Measurements from ENCODE around the gene LCK. TPM values are rescaled to one million over a fixed set of nuclear protein-coding genes. Genes with fewer than 3 reads are reported as not detected.

Gene LCK
- polyA plus RNA-seq, 3 donors: 0.15 to 2.2 (median 1.7) TPM

DNA sequence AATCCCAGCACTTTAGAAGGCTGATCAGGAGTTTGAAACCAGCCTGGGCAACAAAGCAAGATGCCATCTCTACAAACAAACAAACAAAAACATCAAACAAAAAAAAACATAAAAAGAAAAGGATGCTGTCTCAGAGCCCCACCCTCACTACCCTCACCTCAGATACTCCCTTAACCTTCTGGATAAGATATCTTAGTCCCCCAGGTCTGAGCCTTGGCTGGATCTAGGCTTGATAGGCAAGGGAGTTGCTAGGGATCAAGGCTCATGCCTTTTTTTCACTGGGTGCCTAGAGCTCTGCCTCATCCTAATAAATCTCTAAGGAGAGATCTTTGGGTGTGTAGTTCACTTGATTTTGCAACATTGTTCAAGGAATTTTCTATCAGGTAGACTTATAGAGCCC lies 48.3 kb downstream of the LCK start:
- Histone ChIP-seq H3K4me2 (replicated peaks; ENCODE audit: extremely low read depth, low read length, poor library complexity, severe bottlenecking) (no peak overlapping the region), H3K4me1 (ENCODE audit: control insufficient read depth in 1 of 2, insufficient read depth in 2 of 2, low read length in 2 of 2) (no peaks in the 10 kb centered on the region), H3K79me2 (ENCODE audit: insufficient read depth, low read length) (peaks cover 77% of the 10 kb centered on the region), H3K9ac (ENCODE audit: insufficient read depth, low read length, poor library complexity, severe bottlenecking) (no peak overlapping the region), H2AFZ (ENCODE audit: insufficient read depth, low read depth, low read length, poor library complexity, severe bottlenecking) (no peak overlapping the region), H3K27me3 (ENCODE audit: control insufficient read depth in 2 of 2, insufficient read depth in 2 of 2, low read length in 2 of 2) (no peaks in the 10 kb centered on the region), H3K9me3 (replicated peaks in 1 of 2; ENCODE audit: control insufficient read depth in 1 of 2, insufficient read depth in 1 of 2, low read length in 2 of 2) (no peaks in the 10 kb centered on the region), H3K36me3 (replicated peaks in 1 of 2; ENCODE audit: control insufficient read depth in 1 of 2, insufficient read depth in 2 of 2, low read length in 2 of 2) (peaks cover 26 to 56% of the 10 kb centered on the region in 2 donors), H4K20me1 (ENCODE audit: insufficient read depth, low read length) (peaks cover 79% of the 10 kb centered on the region), H3K27ac (ENCODE audit: low read depth in 1 of 2, low read length in 2 of 2) (no peak overlapping the region), H3K4me3 (replicated peaks in 1 of 3; ENCODE audit: low read depth in 2 of 3, low read length in 3 of 3) (no peak overlapping the region)
- Mint-ChIP-seq H3K27me3 (ENCODE audit: low read depth in 3 of 3) (no peaks in the 10 kb centered on the region), H3K4me1 (peaks cover 16% of the 10 kb centered on the region), H3K4me3 (no peak overlapping the region), H3K27ac (peak overlapping the region in 1 of 7 donors; percentile 21), H3K36me3 (peaks cover 40 to 70% of the 10 kb centered on the region in 2 donors), H3K9me3 (peaks cover 0 to 3% (median 0%) of the 10 kb centered on the region in 7 donors)
- TF ChIP-seq, protein P1, sequence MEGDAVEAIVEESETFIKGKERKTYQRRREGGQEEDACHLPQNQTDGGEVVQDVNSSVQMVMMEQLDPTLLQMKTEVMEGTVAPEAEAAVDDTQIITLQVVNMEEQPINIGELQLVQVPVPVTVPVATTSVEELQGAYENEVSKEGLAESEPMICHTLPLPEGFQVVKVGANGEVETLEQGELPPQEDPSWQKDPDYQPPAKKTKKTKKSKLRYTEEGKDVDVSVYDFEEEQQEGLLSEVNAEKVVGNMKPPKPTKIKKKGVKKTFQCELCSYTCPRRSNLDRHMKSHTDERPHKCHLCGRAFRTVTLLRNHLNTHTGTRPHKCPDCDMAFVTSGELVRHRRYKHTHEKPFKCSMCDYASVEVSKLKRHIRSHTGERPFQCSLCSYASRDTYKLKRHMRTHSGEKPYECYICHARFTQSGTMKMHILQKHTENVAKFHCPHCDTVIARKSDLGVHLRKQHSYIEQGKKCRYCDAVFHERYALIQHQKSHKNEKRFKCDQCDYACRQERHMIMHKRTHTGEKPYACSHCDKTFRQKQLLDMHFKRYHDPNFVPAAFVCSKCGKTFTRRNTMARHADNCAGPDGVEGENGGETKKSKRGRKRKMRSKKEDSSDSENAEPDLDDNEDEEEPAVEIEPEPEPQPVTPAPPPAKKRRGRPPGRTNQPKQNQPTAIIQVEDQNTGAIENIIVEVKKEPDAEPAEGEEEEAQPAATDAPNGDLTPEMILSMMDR (IDR thresholded peaks at IDR 0.05): no peak
- intact Hi-C loops (cut with micrococcal nuclease): loop anchor here in 1 of 2 donors (10.0 kb wide), 1 partner anchor 115 kb away; no protein-coding TSS in a partner anchor
- DNase-seq: no peak

DNA sequence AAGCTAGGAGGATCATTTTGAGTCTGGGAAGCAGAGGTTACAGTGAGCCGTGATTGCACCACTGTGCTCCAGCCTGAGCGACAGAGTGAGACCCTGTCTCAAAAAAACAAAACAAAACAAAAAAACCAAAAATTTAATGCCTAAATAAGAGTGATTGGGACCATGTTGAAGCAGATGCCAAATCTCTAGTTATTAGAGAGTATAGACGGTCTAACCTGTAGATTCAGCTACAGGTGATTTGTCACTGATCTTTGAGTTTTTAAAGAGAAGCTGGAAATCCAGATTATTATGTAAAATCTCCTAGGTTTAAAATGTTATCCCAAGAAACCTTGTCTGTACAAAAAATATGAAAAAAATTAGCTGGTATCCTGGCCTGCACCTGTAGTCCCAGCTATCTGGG lies 52.3 kb downstream of the LCK start:
- Histone ChIP-seq H3K79me2 (ENCODE audit: insufficient read depth, low read length) (peaks cover 77% of the 10 kb centered on the region), H3K27me3 (ENCODE audit: control insufficient read depth in 2 of 2, insufficient read depth in 2 of 2, low read length in 2 of 2) (no peaks in the 10 kb centered on the region), H3K27ac (ENCODE audit: low read depth in 1 of 2, low read length in 2 of 2) (no peak overlapping the region), H2AFZ (ENCODE audit: insufficient read depth, low read depth, low read length, poor library complexity, severe bottlenecking) (no peak overlapping the region), H3K4me1 (ENCODE audit: control insufficient read depth in 1 of 2, insufficient read depth in 2 of 2, low read length in 2 of 2) (no peaks in the 10 kb centered on the region), H3K4me3 (replicated peaks in 1 of 3; ENCODE audit: low read depth in 2 of 3, low read length in 3 of 3) (no peak overlapping the region), H3K36me3 (replicated peaks in 1 of 2; ENCODE audit: control insufficient read depth in 1 of 2, insufficient read depth in 2 of 2, low read length in 2 of 2) (peaks cover 41 to 75% of the 10 kb centered on the region in 2 donors), H3K9me3 (replicated peaks in 1 of 2; ENCODE audit: control insufficient read depth in 1 of 2, insufficient read depth in 1 of 2, low read length in 2 of 2) (no peaks in the 10 kb centered on the region), H3K4me2 (replicated peaks; ENCODE audit: extremely low read depth, low read length, poor library complexity, severe bottlenecking) (no peak overlapping the region), H3K9ac (ENCODE audit: insufficient read depth, low read length, poor library complexity, severe bottlenecking) (no peak overlapping the region), H4K20me1 (ENCODE audit: insufficient read depth, low read length) (peaks cover 79% of the 10 kb centered on the region)
- H3K9me3 Mint-ChIP-seq: peaks cover 0 to 10% (median 0%) of the 10 kb centered on the region in 7 donors
- peaks cover 46 to 73% of the 10 kb centered on the region in 2 donors for H3K36me3 Mint-ChIP-seq
- no CpG with 5 or more reads among the region's 3 CpGs for WGBS (ENCODE audit: insufficient coverage)
- no peak for DNase-seq
- H3K27me3 Mint-ChIP-seq (ENCODE audit: low read depth in 3 of 3): no peaks in the 10 kb centered on the region
- no peak overlapping the region for H3K4me3 Mint-ChIP-seq
- intact Hi-C loops (cut with micrococcal nuclease): no loop called here
- TF ChIP-seq, protein P1 (IDR thresholded peaks at IDR 0.05): no peak
- H3K4me1 Mint-ChIP-seq: no peaks in the 10 kb centered on the region
- H3K27ac Mint-ChIP-seq: peak overlapping the region in 1 of 7 donors; percentile 19
